Activated T-helper 1 cell treated with anti-CD3 and anti-CD28 coated beads, Interleukin-12 subunit alpha, Interleukin-12 subunit beta, Interleukin-2, Interleukin-4 antibody, amounts not matched to agents 30 ng/mL and 10 ng/mL and 1 ng/mL, durations not matched to agents 14 hours and 24 hours and 36 hours (primary cell): ENCODE measurements around the gene LRP1-AS. TPM values are rescaled to one million over a fixed set of nuclear protein-coding genes. Genes with fewer than 3 reads are reported as not detected.

ENCODE experiments used
- DNase-seq: peaks from one replicate; pipeline ENCODE4 v3.0.0; 2021; ENCODE audit warnings: low spot score
- H3K27ac Mint-ChIP-seq: one replicate; pipeline ENCODE4 v1.8.0; 2021; ENCODE audit warnings: mild to moderate bottlenecking, mixed read lengths
- H3K27me3 Mint-ChIP-seq: one replicate; pipeline ENCODE4 v1.8.0; 2022; ENCODE audit warnings: mild to moderate bottlenecking, moderate library complexity, mixed read lengths; ENCODE audit not compliant: insufficient read depth
- H3K36me3 Mint-ChIP-seq: one replicate; pipeline ENCODE4 v1.8.0; 2021; ENCODE audit warnings: low read depth, mixed read lengths
- H3K4me1 Mint-ChIP-seq: one replicate; pipeline ENCODE4 v1.8.0; 2021; ENCODE audit warnings: low read depth, mixed read lengths
- H3K4me3 Mint-ChIP-seq: one replicate; pipeline ENCODE4 v1.8.0; 2021; ENCODE audit warnings: mild to moderate bottlenecking, moderate library complexity, mixed read lengths
- H3K9me3 Mint-ChIP-seq: one replicate; pipeline ENCODE4 v1.8.0; 2021; ENCODE audit warnings: mixed read lengths
- intact Hi-C: fragments of 100-400 bp; cut with micrococcal nuclease; formaldehyde crosslinking; loops from one replicate; pipeline ENCODE4 v1.15.1; 2024
- total RNA-seq: library from RNA; stranded (reverse); gene quantifications from 2 replicates; pipeline ENCODE4 v1.2.3, GENCODE V29; 2022

LRP1-AS gene
- not detected in 2 replicates for total RNA-seq

GRCh38 chr12:57146961-57147944 is at the start of gene LRP1-AS:
Gene LRP1-AS (minus strand): TSS chr12:57147619.
- no peaks in the 10 kb centered on the region for H3K4me1 Mint-ChIP-seq
- no peaks in the 10 kb centered on the region for H3K36me3 Mint-ChIP-seq
- DNase-seq = no peak
- intact Hi-C loops = no loop called here
- no peaks in the 10 kb centered on the region for H3K9me3 Mint-ChIP-seq
- H3K4me3 Mint-ChIP-seq = no peak within 1 kb of the TSS
- H3K27me3 Mint-ChIP-seq = peaks cover 3% of the 10 kb centered on the region
- H3K27ac Mint-ChIP-seq = no peak within 1 kb of the TSS

GRCh38 chr12:57196956-57197355 is 49.5 kb upstream of the LRP1-AS start:
- Mint-ChIP-seq H3K27me3 (no peaks in the 10 kb centered on the region), H3K4me3 (no peak overlapping the region), H3K4me1 (no peaks in the 10 kb centered on the region), H3K9me3 (no peaks in the 10 kb centered on the region), H3K36me3 (no peaks in the 10 kb centered on the region), H3K27ac (no peak overlapping the region)
- DNase-seq = no peak
- intact Hi-C loops = no loop called here

- Mint-ChIP-seq H3K4me3 (no peak overlapping the region), H3K36me3 (no peaks in the 10 kb centered on the region)
- intact Hi-C loops = no loop called here
These were observed 49.0 kb upstream of the LRP1-AS start for GRCh38 chr12:57196439-57196838.

GRCh38 chr12:57195611-57196371 is 48.4 kb upstream of the LRP1-AS start:
- intact Hi-C loops = no loop called here
- no peaks in the 10 kb centered on the region for H3K27me3 Mint-ChIP-seq
- no peak overlapping the region for H3K27ac Mint-ChIP-seq
- H3K9me3 Mint-ChIP-seq = no peaks in the 10 kb centered on the region
- H3K4me1 Mint-ChIP-seq = no peaks in the 10 kb centered on the region
- H3K4me3 Mint-ChIP-seq = no peak overlapping the region
- no peaks in the 10 kb centered on the region for H3K36me3 Mint-ChIP-seq
- DNase-seq = no peak

More at GRCh38 chr12:57196439-57196838, 49.0 kb upstream of the LRP1-AS start:
- Mint-ChIP-seq H3K27ac (no peak overlapping the region), H3K4me1 (no peaks in the 10 kb centered on the region), H3K27me3 (no peaks in the 10 kb centered on the region), H3K9me3 (no peaks in the 10 kb centered on the region)
- DNase-seq = no peak

- no peak for DNase-seq
- no peaks in the 10 kb centered on the region for H3K9me3 Mint-ChIP-seq
- intact Hi-C loops = no loop called here
- no peak overlapping the region for H3K27ac Mint-ChIP-seq
- no peaks in the 10 kb centered on the region for H3K27me3 Mint-ChIP-seq
- H3K4me1 Mint-ChIP-seq = no peaks in the 10 kb centered on the region
- no peak overlapping the region for H3K4me3 Mint-ChIP-seq
- no peaks in the 10 kb centered on the region for H3K36me3 Mint-ChIP-seq
These were observed 47.8 kb upstream of the LRP1-AS start for GRCh38 chr12:57195186-57195585.

- H3K27ac Mint-ChIP-seq = no peak overlapping the region
- no peaks in the 10 kb centered on the region for H3K27me3 Mint-ChIP-seq
- no peaks in the 10 kb centered on the region for H3K4me1 Mint-ChIP-seq
- no peak overlapping the region for H3K4me3 Mint-ChIP-seq
- H3K9me3 Mint-ChIP-seq = no peaks in the 10 kb centered on the region
- intact Hi-C loops = no loop called here
- no peaks in the 10 kb centered on the region for H3K36me3 Mint-ChIP-seq
- no peak for DNase-seq
These were observed 46.8 kb upstream of the LRP1-AS start for GRCh38 chr12:57194253-57194652.

GRCh38 chr12:57193706-57194245 is 46.4 kb upstream of the LRP1-AS start:
- Mint-ChIP-seq H3K27ac (no peak overlapping the region), H3K9me3 (no peaks in the 10 kb centered on the region), H3K4me3 (no peak overlapping the region), H3K36me3 (no peaks in the 10 kb centered on the region), H3K27me3 (no peaks in the 10 kb centered on the region), H3K4me1 (no peaks in the 10 kb centered on the region)
- intact Hi-C loops = no loop called here
- no peak for DNase-seq

GRCh38 chr12:57192920-57193319 is 45.5 kb upstream of the LRP1-AS start:
- intact Hi-C loops = no loop called here
- H3K27ac Mint-ChIP-seq = no peak overlapping the region
- no peaks in the 10 kb centered on the region for H3K9me3 Mint-ChIP-seq
- DNase-seq = no peak
- H3K27me3 Mint-ChIP-seq = no peaks in the 10 kb centered on the region
- no peaks in the 10 kb centered on the region for H3K4me1 Mint-ChIP-seq
- H3K4me3 Mint-ChIP-seq = no peak overlapping the region
- H3K36me3 Mint-ChIP-seq = no peaks in the 10 kb centered on the region

- Mint-ChIP-seq H3K4me3 (no peak overlapping the region), H3K27me3 (peaks cover 3% of the 10 kb centered on the region), H3K36me3 (no peaks in the 10 kb centered on the region), H3K9me3 (no peaks in the 10 kb centered on the region), H3K27ac (no peak overlapping the region), H3K4me1 (no peaks in the 10 kb centered on the region)
- intact Hi-C loops = no loop called here
- no peak for DNase-seq
These were observed 44.0 kb upstream of the LRP1-AS start for GRCh38 chr12:57191410-57191809.

GRCh38 chr12:57190821-57191220 is 43.4 kb upstream of the LRP1-AS start:
- DNase-seq = no peak
- intact Hi-C loops = no loop called here
- H3K4me3 Mint-ChIP-seq = no peak overlapping the region
- H3K27ac Mint-ChIP-seq = no peak overlapping the region
- H3K27me3 Mint-ChIP-seq = peaks cover 3% of the 10 kb centered on the region
- H3K36me3 Mint-ChIP-seq = no peaks in the 10 kb centered on the region
- no peaks in the 10 kb centered on the region for H3K4me1 Mint-ChIP-seq
- H3K9me3 Mint-ChIP-seq = no peaks in the 10 kb centered on the region

GRCh38 chr12:57190037-57190436 is 42.6 kb upstream of the LRP1-AS start:
- Mint-ChIP-seq H3K36me3 (no peaks in the 10 kb centered on the region), H3K27me3 (peaks cover 3% of the 10 kb centered on the region), H3K4me1 (no peaks in the 10 kb centered on the region), H3K27ac (no peak overlapping the region), H3K4me3 (no peak overlapping the region), H3K9me3 (no peaks in the 10 kb centered on the region)
- DNase-seq = no peak
- intact Hi-C loops = no loop called here

- H3K36me3 Mint-ChIP-seq = no peaks in the 10 kb centered on the region
These were observed 40.6 kb upstream of the LRP1-AS start for GRCh38 chr12:57188090-57188425.

More at GRCh38 chr12:57188090-57188425, 40.6 kb upstream of the LRP1-AS start:
- intact Hi-C loops = no loop called here
- Mint-ChIP-seq H3K4me3 (no peak overlapping the region), H3K27ac (no peak overlapping the region), H3K27me3 (peaks cover 3% of the 10 kb centered on the region), H3K4me1 (peaks cover 1% of the 10 kb centered on the region), H3K9me3 (no peaks in the 10 kb centered on the region)
- DNase-seq = no peak
